NCI-H146 (cell line): ENCODE data around the gene NFILZ.

ENCODE experiments used
- DNase-seq: peaks from one replicate; lab custom pipeline; 2025; lab: John Stamatoyannopoulos, UW

Gene NFILZ

GRCh38 chr19:8642561-8642960 lies 12.1 kb downstream of the NFILZ start:
- DNase-seq = no peak

- DNase-seq = no peak
These were observed 13.6 kb downstream of the NFILZ start for GRCh38 chr19:8643860-8644653.

- DNase-seq = no peak
These were observed 17.8 kb downstream of the NFILZ start for GRCh38 chr19:8648240-8648639.

GRCh38 chr19:8654591-8655339 lies 24.3 kb downstream of the NFILZ start:
- peak; percentile 3 for DNase-seq

GRCh38 chr19:8655340-8655709 lies 24.9 kb downstream of the NFILZ start:
- DNase-seq = peak; percentile 37

- no peak for DNase-seq
These were observed 27.4 kb downstream of the NFILZ start for GRCh38 chr19:8657869-8658268.

GRCh38 chr19:8659905-8660304 lies 29.5 kb downstream of the NFILZ start:
- no peak for DNase-seq

- no peak for DNase-seq
These were observed 31.8 kb downstream of the NFILZ start for GRCh38 chr19:8662263-8662662.

GRCh38 chr19:8663920-8664670 lies 33.7 kb downstream of the NFILZ start:
- DNase-seq = no peak

GRCh38 chr19:8664671-8665057 lies 34.2 kb downstream of the NFILZ start:
- DNase-seq = no peak

- DNase-seq = no peak
These were observed 35.2 kb downstream of the NFILZ start for GRCh38 chr19:8665468-8666213.

- no peak for DNase-seq
These were observed 36.5 kb downstream of the NFILZ start for GRCh38 chr19:8666814-8667405.

GRCh38 chr19:8673276-8673891 lies 43.0 kb downstream of the NFILZ start:
- DNase-seq = no peak

- no peak for DNase-seq
These were observed 44.6 kb downstream of the NFILZ start for GRCh38 chr19:8675066-8675465.

GRCh38 chr19:8678244-8678807 lies 47.9 kb downstream of the NFILZ start:
- DNase-seq = no peak
